Left lobe of liver (tissue), 2 donors: Measurements from ENCODE around the gene NTHL1. TPM values are rescaled to one million over a fixed set of nuclear protein-coding genes. Genes with fewer than 3 reads are reported as not detected.

ENCODE experiments used
- ATAC-seq: fragments of 200-7000 bp; cut with Tn5 transposase; one replicate; pipeline ENCODE4 v1.9.1; 2020; ENCODE audit warnings: mild to moderate bottlenecking, moderate library complexity
- DNase-seq: peaks from one replicate; pipeline ENCODE4 v3.0.0-alpha.2; 2020; ENCODE audit warnings: low spot score
- total RNA-seq: library from RNA; stranded (reverse); gene quantifications from one replicate; pipeline ENCODE4 v1.2.1, GENCODE V29; 2021
- donor health status: DM: no; HTN: no; CAD: no; lungs with moderate emphysema.
- donor health status: DM: no; HTN: yes; CAD: no.

NTHL1 gene
- total RNA-seq, 1 donor from 2014 or later: 109 TPM

DNA sequence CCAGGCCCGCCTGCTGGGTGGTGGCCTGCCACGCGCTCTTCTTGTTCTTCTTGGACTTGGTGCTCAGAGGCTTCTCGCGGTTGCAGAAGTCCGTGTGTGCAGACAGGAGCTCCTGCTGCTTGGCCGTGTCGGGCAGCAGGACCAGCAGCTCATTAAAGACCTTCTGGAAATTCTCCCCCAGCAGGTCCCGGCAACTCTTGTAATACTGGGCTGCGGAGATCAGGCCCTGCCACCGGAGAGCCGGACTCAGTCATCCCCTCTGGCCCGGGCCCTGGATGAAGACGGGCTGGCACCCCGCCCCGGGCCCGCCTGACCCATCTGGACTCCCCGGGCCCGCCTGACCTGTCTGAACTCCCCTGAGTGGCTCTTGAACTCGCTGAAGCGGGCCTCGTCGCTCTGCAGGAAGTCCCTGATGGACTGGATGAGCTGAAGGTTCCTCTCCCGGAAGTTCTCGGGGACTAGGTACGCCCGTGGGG, 49.2 kb downstream of the NTHL1 start:
- ATAC-seq: no peak
- DNase-seq: no peak

DNA sequence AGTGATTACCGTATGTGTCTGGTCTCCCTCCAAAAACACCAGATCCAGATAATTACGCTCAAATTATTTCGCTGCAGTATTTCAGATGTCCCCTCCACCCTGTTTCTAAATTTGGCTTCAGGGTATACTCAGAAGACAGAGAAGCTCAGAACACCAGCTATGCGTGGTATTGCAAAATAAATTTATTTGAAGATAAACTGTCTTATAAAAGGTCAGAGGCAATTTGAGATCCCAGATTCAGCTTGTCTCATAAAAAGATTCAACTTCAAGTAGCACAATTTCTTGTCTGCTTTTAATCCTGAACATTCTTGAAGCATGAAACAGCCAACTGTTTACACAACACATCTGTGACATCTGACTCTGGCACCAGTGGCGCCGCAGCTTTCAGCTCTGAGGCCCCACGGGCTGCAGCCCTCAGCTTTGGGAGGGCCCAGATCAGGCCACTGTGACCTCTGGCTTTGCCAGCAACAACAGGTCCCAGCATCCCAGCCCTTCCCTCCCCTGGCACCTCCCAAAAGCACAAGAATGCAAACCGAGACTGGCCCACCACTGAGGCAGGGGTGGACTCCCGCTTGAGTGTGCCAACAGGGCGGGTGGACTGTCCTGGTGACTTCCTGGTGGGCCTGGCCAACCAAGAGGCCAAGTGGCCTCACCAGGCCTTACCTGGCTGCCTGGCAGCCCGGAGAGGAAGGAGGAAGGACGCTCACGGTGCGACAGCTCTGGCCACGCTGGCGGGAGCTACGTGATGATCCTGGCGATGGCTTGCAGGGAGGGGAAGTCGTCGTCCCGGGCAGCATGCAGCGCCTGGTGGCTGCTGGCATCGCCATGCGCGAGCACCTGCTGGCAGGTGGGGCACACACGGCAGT, 49.9 kb downstream of the NTHL1 start:
- no peak for ATAC-seq
- no peak for DNase-seq

DNA sequence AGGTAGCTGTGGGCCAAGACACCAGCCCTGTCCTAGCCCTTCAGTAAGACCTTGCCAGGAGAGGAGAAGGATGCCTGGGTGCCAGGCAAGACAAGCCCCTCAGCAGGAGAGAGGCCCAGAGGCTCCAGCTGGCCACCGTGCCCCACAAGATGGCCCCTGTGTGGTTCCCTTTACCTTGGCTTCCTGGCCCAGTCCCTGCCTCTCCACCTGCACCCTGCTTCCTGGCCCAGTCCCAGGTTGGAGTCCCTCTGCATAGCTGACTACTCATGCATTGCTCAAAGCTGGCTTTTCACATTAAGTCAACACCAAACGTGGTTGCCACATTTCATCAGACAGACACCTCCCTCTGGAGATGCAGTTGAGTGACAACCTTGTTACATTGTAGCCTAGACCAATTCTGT, 53.9 kb downstream of the NTHL1 start:
- ATAC-seq (peak; percentile 69), DNase-seq (peak; percentile 75)

DNA sequence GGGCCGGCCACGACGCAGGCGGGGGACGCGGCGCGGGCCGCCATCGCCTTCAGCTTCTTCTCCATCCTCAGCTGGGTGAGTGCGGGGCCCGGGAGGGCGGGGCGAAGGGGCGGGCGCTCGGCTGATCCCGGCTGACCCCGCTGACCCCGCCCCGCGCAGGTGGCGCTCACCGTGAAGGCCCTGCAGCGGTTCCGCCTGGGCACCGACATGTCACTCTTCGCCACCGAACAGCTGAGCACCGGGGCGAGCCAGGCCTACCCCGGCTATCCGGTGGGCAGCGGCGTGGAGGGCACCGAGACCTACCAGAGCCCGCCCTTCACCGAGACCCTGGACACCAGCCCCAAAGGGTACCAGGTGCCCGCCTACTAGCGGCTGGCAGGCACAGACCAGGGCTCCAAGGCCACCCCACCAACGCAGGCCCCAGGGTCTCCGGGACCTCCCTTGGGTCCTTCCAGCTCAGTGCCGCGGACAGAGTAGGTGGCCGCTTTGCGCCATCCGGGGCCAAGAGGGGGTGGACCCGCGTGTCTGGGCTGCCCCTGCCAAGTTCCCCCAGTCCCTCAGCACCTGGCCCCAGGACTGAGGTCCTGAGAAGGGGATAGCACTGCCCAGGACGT, 54.8 kb downstream of the NTHL1 start:
- ATAC-seq (no peak), DNase-seq (no peak)

DNA sequence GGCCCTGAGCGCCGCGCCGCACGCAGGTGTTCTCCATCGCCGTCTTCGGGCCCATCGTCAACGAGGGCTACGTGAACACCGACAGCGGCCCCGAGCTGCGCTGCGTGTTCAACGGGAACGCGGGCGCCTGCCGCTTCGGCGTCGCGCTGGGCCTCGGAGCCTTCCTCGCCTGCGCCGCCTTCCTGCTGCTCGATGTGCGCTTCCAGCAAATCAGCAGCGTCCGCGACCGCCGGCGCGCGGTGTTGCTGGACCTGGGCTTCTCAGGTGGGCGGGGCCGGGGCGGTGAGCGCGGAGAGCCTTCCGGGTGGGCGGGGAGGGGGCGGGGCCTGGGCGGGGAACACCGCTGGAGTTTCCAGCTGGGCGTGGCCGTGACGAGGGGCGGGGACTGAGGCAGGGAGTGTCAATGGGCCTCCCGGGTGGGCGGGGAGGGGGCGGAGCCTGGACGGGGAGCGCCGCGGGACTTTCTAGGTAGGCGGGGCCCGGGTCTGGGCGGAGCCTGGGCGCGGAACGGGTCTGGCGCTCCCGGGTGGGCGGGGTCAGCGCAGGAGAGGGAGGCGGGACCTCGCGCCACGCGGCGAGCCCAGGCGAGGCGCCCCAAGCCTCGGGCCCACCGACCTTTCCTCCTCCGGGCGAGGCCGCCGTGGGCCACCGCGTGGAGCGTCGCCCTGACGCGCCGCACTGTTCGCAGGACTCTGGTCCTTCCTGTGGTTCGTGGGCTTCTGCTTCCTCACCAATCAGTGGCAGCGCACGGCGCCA, 55.5 kb downstream of the NTHL1 start:
- peak; percentile 73 for ATAC-seq
- DNase-seq: peak; percentile 86

DNA sequence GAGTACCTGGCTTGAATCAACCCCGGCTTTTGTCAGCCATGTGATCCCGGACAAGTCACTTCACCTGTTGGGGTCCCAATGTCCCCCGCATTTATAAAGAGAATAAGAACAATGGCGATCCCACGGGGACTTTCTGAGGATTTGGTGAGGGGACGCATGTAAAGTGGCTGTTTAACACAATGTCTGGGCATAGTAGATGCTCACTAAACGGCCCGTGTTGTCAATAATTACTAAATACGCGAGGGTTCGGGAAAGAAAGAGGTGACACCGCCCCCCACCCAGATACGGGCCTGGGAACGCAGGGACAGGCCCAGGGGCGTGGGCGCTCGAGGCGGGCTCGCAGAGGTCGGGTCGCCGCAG, 56.1 kb downstream of the NTHL1 start:
- ATAC-seq (no peak), DNase-seq (no peak)

DNA sequence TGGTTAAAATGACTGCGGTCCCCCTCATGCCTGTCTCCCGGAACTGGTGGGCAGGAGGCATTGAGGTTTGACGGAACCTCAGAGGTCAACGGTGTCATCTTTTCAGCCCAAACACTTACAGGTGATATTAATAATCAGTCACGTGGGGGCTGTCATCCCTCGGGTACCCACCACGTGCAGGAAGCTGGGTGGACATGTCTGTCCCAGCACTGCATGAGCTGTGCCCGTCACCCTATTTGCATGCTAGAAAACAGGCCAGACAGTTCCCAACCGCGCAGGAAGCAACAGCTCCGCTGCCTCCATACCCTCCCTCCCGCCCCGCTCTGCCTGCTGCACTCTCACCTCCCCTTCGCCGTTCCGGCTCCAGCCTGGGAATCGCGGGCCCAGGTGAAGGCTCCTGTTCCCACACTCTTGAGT, 56.5 kb downstream of the NTHL1 start:
- DNase-seq: no peak

DNA sequence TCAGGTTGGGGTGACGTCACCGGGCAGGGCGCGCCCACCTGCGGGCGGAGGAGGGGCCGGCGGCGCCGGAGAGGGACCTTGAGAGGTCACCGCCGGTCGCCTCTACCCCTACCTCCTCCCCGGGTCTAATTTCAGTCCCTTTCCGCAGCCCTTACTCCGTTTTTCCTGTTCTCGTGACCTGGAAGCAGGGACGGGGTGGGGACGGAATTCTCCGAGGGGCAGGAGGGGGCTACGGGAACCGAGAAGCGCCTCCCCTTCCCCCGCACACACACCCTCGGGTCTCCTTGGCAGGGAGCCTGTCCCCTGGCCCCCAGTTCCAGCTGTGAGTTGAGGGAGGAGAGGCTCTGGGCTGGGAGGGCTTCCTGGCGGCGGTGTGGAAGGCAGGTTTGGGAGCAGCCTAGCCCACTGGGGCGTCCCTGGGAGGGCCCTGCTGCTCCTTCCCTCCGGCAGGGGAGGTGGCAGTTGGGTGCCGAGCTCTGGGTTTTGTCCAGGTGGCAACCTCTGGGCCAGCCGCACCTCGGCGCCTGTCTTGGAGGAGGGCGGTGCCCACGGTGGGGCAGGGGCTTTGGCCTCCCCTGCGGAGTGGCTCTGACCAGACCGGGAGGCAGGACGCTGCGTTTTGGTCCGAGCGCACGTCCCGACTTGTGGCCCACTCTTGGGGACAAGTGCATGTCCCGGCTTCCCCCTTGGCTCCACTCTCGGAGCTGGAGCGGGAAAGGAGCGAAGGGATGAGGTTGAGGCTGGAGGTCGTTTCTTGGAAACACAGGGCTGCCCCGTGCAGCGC, 57.1 kb downstream of the NTHL1 start:
- ATAC-seq: no peak
- no peak for DNase-seq

More for the DNA sequence above, 56.5 kb downstream of the NTHL1 start:
- no peak for ATAC-seq

DNA sequence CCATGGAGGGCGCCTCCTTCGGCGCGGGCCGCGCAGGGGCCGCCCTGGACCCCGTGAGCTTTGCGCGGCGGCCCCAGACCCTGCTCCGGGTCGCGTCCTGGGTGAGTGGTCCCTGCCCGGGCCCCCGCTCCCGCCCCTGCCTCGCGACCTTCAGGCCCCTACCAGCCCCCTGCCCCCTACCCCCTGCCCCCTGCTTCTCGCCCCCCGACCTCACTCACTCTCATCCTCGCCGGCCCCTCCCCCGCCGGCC, 57.6 kb downstream of the NTHL1 start:
- ATAC-seq (no peak), DNase-seq (no peak)

Other genes with a start within 250 kb of the NTHL1 start
- gene HAGH, start 221.0 kb downstream of the NTHL1 start, total RNA-seq: 176 TPM
- gene FAHD1, start 220.6 kb downstream of the NTHL1 start, total RNA-seq: 53.4 TPM
- gene MEIOB, start 175.7 kb downstream of the NTHL1 start, total RNA-seq: 0.20 TPM
- gene HS3ST6, start 129.4 kb downstream of the NTHL1 start, total RNA-seq: not detected
- gene MSRB1, start 104.6 kb downstream of the NTHL1 start, total RNA-seq: 124 TPM
- gene RPL3L, start 93.1 kb downstream of the NTHL1 start, total RNA-seq: not detected
- 88.6 TPM for gene NDUFB10, start 88.3 kb downstream of the NTHL1 start, total RNA-seq
- gene RPS2, start 83.0 kb downstream of the NTHL1 start, total RNA-seq: 545 TPM
- gene RNF151, start 81.0 kb downstream of the NTHL1 start, total RNA-seq: not detected
- gene TBL3, start 75.8 kb downstream of the NTHL1 start, total RNA-seq: 18.6 TPM
- 1.7 TPM for gene NOXO1, start 66.4 kb downstream of the NTHL1 start, total RNA-seq
- 20.3 TPM for gene GFER, start 63.6 kb downstream of the NTHL1 start, total RNA-seq
- gene SYNGR3, start 57.9 kb downstream of the NTHL1 start, total RNA-seq: 0.30 TPM
- gene ZNF598, start 38.0 kb downstream of the NTHL1 start, total RNA-seq: 29.9 TPM
- gene NPW, start 28.0 kb downstream of the NTHL1 start, total RNA-seq: 8.5 TPM
- gene NHERF2, start 20.9 kb downstream of the NTHL1 start, total RNA-seq: 334 TPM
- gene TSC2, start 151 bp upstream of the NTHL1 start, total RNA-seq: 117 TPM
- gene PKD1, start 88.1 kb upstream of the NTHL1 start, total RNA-seq: 65.0 TPM
- gene RAB26, start 100.8 kb upstream of the NTHL1 start, total RNA-seq: 10.2 TPM
- 44.2 TPM for gene TRAF7, start 107.9 kb upstream of the NTHL1 start, total RNA-seq
- 0.05 TPM for gene CASKIN1, start 148.8 kb upstream of the NTHL1 start, total RNA-seq
- 16.9 TPM for gene MLST8, start 157.6 kb upstream of the NTHL1 start, total RNA-seq
- gene BRICD5, start 163.0 kb upstream of the NTHL1 start, total RNA-seq: 5.3 TPM
- gene PGP, start 167.0 kb upstream of the NTHL1 start, total RNA-seq: 7.5 TPM
- 12.7 TPM for gene E4F1, start 175.8 kb upstream of the NTHL1 start, total RNA-seq
- gene DNASE1L2, start 188.6 kb upstream of the NTHL1 start, total RNA-seq: 1.2 TPM
- 171 TPM for gene ECI1, start 203.8 kb upstream of the NTHL1 start, total RNA-seq
- gene RNPS1, start 220.3 kb upstream of the NTHL1 start, total RNA-seq: 32.1 TPM